Tibial artery (tissue), 4 donors: Measurements from ENCODE around the gene TLR4.

Experiments used
- DNase-seq, 2 donors: peaks; one replicate each; pipeline ENCODE4 v3.0.0-alpha.2; 2019
- H3K27ac ChIP-seq, 2 donors: fragments of 200-600 bp; sonication (generic) in 1 of 2; 1 replicate in 1 of 2; 2 replicates in 1 of 2; pipeline ENCODE4 v1.5.1; 2018 to 2019; ENCODE audit warnings: mild to moderate bottlenecking in 1 of 2
- H3K27me3 ChIP-seq, 2 donors: fragments of 200-600 bp; sonication (generic) in 1 of 2; one replicate each; pipeline versions ENCODE4 v1.5.1 to v1.6.0; 2016 to 2019
- H3K36me3 ChIP-seq, 3 donors: fragments of 200-600 bp; sonication (generic) in 2 of 3; one replicate each; pipeline ENCODE4 v1.5.1; 2016 to 2019; ENCODE audit warnings: mild to moderate bottlenecking in 2 of 3
- H3K4me1 ChIP-seq, 4 donors: fragments of 200-600 bp; sonication (generic) in 2 of 4; 1 replicate in 3 of 4; 2 replicates in 1 of 4; pipeline ENCODE4 v1.5.1; 2016 to 2019
- H3K4me3 ChIP-seq, 2 donors: fragments of 200-600 bp; sonication (generic) in 1 of 2; 1 replicate in 1 of 2; 2 replicates in 1 of 2; pipeline ENCODE4 v1.5.1; 2018 to 2019; ENCODE audit warnings: mild to moderate bottlenecking in 2 of 2
- H3K9me3 ChIP-seq, 3 donors: fragments of 200-600 bp; sonication (generic) in 1 of 3; one replicate each; pipeline ENCODE4 v1.5.1; 2016 to 2019
- CTCF ChIP-seq, 2 experiments: fragments of 200-600 bp in 1 of 2; fragments of 450-650 bp in 1 of 2; IDR thresholded peaks; one replicate each; pipeline ENCODE4 v1.5.1; 2017 to 2019; ENCODE audit warnings: antibody characterized with exemption in 2 of 2, mild to moderate bottlenecking in 1 of 2, moderate library complexity in 1 of 2
- intact Hi-C: fragments of 100-400 bp; cut with DNase I; formaldehyde crosslinking; loops from one replicate; pipeline ENCODE4 v1.15.0; 2023; ENCODE audit warnings: low total_unique reads

The TLR4 gene

DNA sequence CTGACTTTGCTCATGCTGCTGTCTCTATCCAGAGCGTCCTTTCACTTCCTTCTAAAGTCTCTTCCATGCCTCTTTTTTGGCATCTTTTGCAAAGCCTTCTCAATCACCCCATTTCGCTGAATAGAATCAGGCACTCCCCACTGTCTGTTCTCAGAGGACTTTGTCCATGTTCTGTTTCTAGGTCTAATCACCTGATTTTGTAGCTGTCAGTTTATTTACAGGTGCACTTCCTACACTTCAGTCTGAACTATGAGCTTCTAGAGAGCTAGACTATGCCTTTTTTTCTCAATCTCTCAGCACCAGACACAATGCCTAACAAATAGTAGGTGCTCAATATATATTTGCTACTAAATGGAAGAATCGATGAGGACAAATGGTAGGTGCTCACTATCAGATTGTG lies 29.9 kb downstream of the TLR4 start:
- Histone ChIP-seq H3K36me3 (no peaks in the 10 kb centered on the region), H3K9me3 (no peaks in the 10 kb centered on the region), H3K27me3 (no peaks in the 10 kb centered on the region), H3K27ac (no peak overlapping the region), H3K4me1 (peaks cover 0 to 8% (median 0%) of the 10 kb centered on the region in 4 donors), H3K4me3 (no peak overlapping the region)
- no peak for TF ChIP-seq CTCF (IDR thresholded peaks at IDR 0.05)
- intact Hi-C loops: no loop called here
- no peak for DNase-seq

DNA sequence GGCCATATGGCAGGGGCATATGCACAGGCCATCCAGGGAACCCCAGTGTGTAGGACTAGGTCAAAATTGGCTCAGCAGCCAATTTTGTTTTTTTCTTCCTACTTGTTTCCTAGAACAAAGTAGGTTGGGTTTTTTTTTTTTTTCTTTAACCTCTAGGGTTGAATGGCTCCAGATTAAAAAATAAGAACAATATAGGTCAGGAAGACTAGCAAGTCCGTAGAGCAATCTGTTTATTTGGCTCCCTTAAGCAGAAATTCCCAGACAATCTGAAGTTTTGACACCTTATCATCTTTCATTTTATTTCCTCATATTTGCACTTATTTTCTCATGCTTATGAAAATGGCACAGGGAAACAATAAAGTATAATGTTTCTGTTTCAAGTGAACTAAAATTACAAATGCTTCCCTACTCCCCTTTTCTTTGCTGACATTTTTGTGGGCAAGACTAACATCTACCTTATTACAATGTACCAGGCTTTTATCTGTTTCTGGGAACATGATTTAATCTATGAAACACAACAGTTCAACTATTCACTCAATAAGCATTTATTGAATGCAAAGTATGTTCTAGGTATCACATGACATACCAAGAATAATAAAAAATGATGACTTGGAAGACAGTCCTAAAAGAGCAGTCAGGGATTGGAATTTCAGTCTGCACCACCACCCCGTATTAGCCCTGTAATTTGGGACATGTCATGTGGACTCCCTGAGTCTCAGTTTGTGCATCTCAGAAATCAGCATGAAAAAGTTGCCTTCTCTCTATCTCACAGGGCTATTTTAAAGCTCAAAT lies 30.5 kb downstream of the TLR4 start:
- no peak for DNase-seq
- TF ChIP-seq CTCF (IDR thresholded peaks at IDR 0.05): no peak
- Histone ChIP-seq H3K9me3 (no peaks in the 10 kb centered on the region), H3K27ac (no peak overlapping the region), H3K4me1 (peaks cover 0 to 8% (median 0%) of the 10 kb centered on the region in 4 donors), H3K27me3 (no peaks in the 10 kb centered on the region), H3K4me3 (no peak overlapping the region), H3K36me3 (no peaks in the 10 kb centered on the region)
- intact Hi-C loops: no loop called here

DNA sequence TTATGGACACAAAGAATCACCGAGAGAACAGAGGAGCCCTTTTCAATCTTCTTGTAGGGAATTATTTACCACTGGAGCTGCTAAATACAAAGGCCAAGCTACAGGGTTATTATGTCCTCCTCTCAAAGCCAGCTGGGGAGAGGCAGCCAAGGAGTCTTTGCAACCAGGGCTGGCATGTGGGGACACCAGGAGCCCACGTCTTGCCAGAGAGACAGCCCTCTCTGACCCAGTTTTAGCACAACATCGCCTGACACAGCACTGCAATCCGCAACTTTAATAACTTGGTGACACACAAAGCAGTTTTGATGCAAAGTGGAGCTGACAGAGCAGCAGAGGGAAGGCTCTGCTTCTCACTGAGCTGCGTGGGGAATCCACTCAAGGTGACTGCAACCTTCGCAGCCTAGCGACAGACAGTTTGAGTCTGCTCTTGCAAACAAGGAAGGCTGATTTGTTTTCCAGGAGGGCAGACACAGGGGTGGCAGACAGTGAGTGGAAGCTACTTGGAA lies 33.6 kb downstream of the TLR4 start:
- DNase-seq: no peak
- no peaks in the 10 kb centered on the region for H3K27me3 ChIP-seq
- no peaks in the 10 kb centered on the region for H3K36me3 ChIP-seq
- intact Hi-C loops: no loop called here
- H3K4me3 ChIP-seq: no peak overlapping the region
- no peak for TF ChIP-seq CTCF (IDR thresholded peaks at IDR 0.05)
- peaks cover 0 to 8% (median 0%) of the 10 kb centered on the region in 4 donors for H3K4me1 ChIP-seq
- H3K9me3 ChIP-seq: no peaks in the 10 kb centered on the region
- H3K27ac ChIP-seq: no peak overlapping the region

GRCh38 chr9:117739206-117739605 lies 35.0 kb downstream of the TLR4 start:
- no peak overlapping the region for H3K27ac ChIP-seq
- no peaks in the 10 kb centered on the region for H3K36me3 ChIP-seq
- TF ChIP-seq CTCF (IDR thresholded peaks at IDR 0.05): no peak
- H3K9me3 ChIP-seq: no peaks in the 10 kb centered on the region
- DNase-seq: no peak
- H3K27me3 ChIP-seq: no peaks in the 10 kb centered on the region
- H3K4me3 ChIP-seq: no peak overlapping the region
- intact Hi-C loops: no loop called here
- peaks cover 0 to 8% (median 0%) of the 10 kb centered on the region in 4 donors for H3K4me1 ChIP-seq

DNA sequence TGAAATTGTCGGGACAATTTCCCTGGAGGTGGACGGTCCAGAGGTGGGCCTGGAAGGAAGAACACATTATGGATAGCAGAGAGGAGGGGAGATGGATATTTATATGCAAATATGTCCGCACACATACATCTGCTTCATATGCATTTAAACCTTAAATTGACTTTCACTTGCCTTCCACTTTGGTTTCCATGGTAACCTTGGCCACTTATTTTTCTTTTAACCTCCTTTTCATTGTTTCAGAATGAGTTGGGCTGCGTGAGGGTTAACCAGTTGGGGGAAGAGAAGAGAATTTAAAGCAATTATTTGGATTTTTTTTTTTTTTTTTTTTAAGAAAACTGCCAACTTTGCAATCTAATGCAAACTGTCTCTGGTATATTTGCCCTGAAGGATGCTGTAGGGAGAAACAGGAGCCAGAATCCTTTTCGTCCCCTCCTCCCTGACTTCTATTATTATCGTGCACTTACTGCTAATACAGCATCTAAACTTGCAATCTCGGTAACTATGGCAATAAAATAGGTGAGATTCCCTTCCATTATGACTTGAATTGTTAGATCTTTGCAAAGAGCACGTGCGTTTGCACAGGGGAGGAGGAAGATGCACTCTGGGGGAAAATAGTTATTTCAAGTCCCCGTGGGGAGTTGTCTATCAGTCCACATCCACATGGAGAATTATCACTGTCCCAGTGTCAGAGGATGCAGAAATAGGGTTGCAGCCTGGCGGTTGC lies 35.6 kb downstream of the TLR4 start:
- no peaks in the 10 kb centered on the region for H3K9me3 ChIP-seq
- no peak for TF ChIP-seq CTCF (IDR thresholded peaks at IDR 0.05)
- intact Hi-C loops: no loop called here
- peaks cover 0 to 6% (median 2%) of the 10 kb centered on the region in 4 donors for H3K4me1 ChIP-seq
- H3K27me3 ChIP-seq: peaks cover 0 to 2% of the 10 kb centered on the region in 2 donors
- no peaks in the 10 kb centered on the region for H3K36me3 ChIP-seq
- no peak overlapping the region for H3K4me3 ChIP-seq
- DNase-seq: no peak
- no peak overlapping the region for H3K27ac ChIP-seq
